ENCODE results near the gene VPREB1. TPM values are rescaled to one million over a fixed set of nuclear protein-coding genes. Genes with fewer than 3 reads are reported as not detected.

The VPREB1 gene
- total and polyA plus RNA-seq, 8 donors: not detected

GRCh38 chr22:22201185-22201929, 43.2 kb upstream of the VPREB1 start:
- no peak for FAIRE-seq
- intact Hi-C loops (cut with DNase I): no loop called here

GRCh38 chr22:22201930-22202343, 42.6 kb upstream of the VPREB1 start:
- intact Hi-C loops (cut with DNase I): no loop called here
- Histone ChIP-seq H3K4me3 (no peak overlapping the region), H3K9me3 (no peaks in the 10 kb centered on the region), H3K36me3 (no peaks in the 10 kb centered on the region), H3K27ac (no peak overlapping the region), H3K4me1 (no peaks in the 10 kb centered on the region), H3K27me3 (no peaks in the 10 kb centered on the region)
- DNase-seq (no peak), FAIRE-seq (no peak), ATAC-seq (no peak)
- WGBS, 2 donors: 52 to 70% methylated on average over 6 of the region's 6 CpGs
- TF ChIP-seq CTCF (IDR thresholded peaks at IDR 0.05): no peak

More at GRCh38 chr22:22201185-22201929, 43.2 kb upstream of the VPREB1 start:
- Histone ChIP-seq H3K27me3 (no peaks in the 10 kb centered on the region), H3K9me3 (no peaks in the 10 kb centered on the region), H3K4me3 (no peak overlapping the region), H3K27ac (no peak overlapping the region), H3K36me3 (no peaks in the 10 kb centered on the region), H3K4me1 (no peaks in the 10 kb centered on the region)
- peak in 2 of 4 donors; percentile 32 to 63 for TF ChIP-seq CTCF (IDR thresholded peaks at IDR 0.05)
- WGBS, 2 donors: 48 to 53% methylated on average over 11 of the region's 11 CpGs
- ATAC-seq (peak in 1 of 4 donors; percentile 73), DNase-seq (peak in 1 of 6 donors; percentile 29)

- Histone ChIP-seq H3K36me3 (no peaks in the 10 kb centered on the region), H3K27me3 (no peaks in the 10 kb centered on the region), H3K9me3 (no peaks in the 10 kb centered on the region), H3K27ac (no peak overlapping the region), H3K4me3 (no peak overlapping the region), H3K4me1 (no peaks in the 10 kb centered on the region)
- no peak for TF ChIP-seq CTCF (IDR thresholded peaks at IDR 0.05)
- DNase-seq (no peak), ATAC-seq (no peak), FAIRE-seq (no peak)
- 58 to 75% methylated on average over 39 of the region's 39 CpGs for WGBS, 2 donors
- intact Hi-C loops (cut with DNase I): no loop called here
Measured at GRCh38 chr22:22203048-22203971, 41.3 kb upstream of the VPREB1 start.

- WGBS, 2 donors: 19 to 25% methylated on average over 6 of the region's 6 CpGs
- ATAC-seq: peak; percentile 46 to 99 (median 89)
Measured at GRCh38 chr22:22207845-22208564, 36.6 kb upstream of the VPREB1 start.

More at GRCh38 chr22:22207845-22208564, 36.6 kb upstream of the VPREB1 start:
- Histone ChIP-seq H3K27ac (no peak overlapping the region), H3K4me1 (no peaks in the 10 kb centered on the region), H3K9me3 (no peaks in the 10 kb centered on the region), H3K27me3 (no peaks in the 10 kb centered on the region), H3K36me3 (no peaks in the 10 kb centered on the region), H3K4me3 (no peak overlapping the region)
- intact Hi-C loops (cut with DNase I): no loop called here
- FAIRE-seq (no peak), DNase-seq (peak; percentile 21 to 84 (median 68))
- TF ChIP-seq CTCF (IDR thresholded peaks at IDR 0.05): peak in 3 of 4 donors; percentile 19 to 35 (median 34)

Measured in pancreas (tissue), 10 donors.